Astrocyte of the spinal cord (primary cell): ENCODE measurements around the gene RCSD1.

Experiments
- DNase-seq: peaks from one replicate; pipeline ENCODE4 v3.0.0; 2011; ENCODE audit warnings: low read depth, low spot score
- H3K4me3 ChIP-seq: 2 replicates; pipeline ENCODE4 v1.5.1; 2011; ENCODE audit warnings: low read depth, mild to moderate bottlenecking, low read length, moderate library complexity
- CTCF ChIP-seq: IDR thresholded peaks from 2 replicates; pipeline ENCODE4 v1.5.1; 2012; ENCODE audit warnings: low read depth, mild to moderate bottlenecking, low read length, inconsistent platforms
- in situ Hi-C: cut with HindIII; loops from 2 replicates; pipeline ENCODE4 v1.10.0; 2017; ENCODE audit warnings: low sequenced_read_pairs

RCSD1 gene

DNA sequence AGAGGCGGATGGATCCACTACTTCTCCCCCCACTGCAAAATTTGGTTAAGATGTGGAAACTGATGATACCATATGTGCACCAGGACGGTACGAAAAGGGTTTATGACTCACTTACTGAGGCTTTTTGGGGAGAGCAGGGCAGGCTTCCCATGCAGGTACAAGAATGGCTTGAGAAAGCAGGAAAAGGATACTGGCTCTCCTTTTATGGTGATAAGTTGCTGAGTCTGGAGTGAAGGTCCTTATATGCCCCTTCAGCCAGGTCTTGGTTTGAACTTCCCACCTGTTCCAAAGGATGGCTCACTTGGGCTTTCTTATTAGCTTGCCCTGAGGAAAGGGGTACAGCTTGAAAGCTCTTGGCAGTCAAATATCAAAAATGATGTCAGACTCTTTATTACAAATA, 114.9 kb downstream of the RCSD1 start:
- H3K4me3 ChIP-seq: no peak overlapping the region
- no peak for TF ChIP-seq CTCF
- in situ Hi-C loops: no loop called here
- no peak for DNase-seq

DNA sequence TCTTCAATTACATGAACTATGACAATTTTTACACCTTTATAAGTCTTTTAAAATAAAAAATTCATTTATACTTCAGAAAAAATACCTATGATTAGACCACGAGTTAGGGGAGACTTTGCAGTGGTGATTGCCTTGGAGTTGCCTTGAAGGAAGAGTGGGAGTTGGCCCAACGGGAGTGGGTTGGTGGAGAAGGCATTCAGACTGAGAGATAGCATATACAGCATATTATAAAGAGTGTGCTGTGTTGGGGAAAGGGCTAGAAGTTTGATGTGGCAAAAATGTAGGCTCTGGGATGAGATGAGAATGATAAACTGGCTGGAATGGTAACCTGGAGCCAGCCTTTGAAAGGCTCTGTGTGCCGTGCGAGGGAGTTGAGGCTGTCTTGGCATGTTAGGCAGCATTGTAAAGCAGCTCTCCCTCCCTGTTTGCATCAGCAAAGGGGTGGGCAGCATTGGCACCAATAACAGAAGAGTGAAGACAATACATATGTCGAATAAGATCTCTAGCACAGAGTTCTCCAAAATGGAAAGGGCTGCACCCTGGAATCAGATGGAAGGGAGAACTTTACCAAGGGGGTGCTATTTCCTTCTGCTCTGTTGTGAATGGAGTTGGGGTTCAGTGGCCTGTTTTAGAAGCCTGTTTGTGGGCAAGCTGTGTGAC, 116.1 kb downstream of the RCSD1 start:
- in situ Hi-C loops: no loop called here
- no peak for DNase-seq
- no peak for TF ChIP-seq CTCF
- no peak overlapping the region for H3K4me3 ChIP-seq

DNA sequence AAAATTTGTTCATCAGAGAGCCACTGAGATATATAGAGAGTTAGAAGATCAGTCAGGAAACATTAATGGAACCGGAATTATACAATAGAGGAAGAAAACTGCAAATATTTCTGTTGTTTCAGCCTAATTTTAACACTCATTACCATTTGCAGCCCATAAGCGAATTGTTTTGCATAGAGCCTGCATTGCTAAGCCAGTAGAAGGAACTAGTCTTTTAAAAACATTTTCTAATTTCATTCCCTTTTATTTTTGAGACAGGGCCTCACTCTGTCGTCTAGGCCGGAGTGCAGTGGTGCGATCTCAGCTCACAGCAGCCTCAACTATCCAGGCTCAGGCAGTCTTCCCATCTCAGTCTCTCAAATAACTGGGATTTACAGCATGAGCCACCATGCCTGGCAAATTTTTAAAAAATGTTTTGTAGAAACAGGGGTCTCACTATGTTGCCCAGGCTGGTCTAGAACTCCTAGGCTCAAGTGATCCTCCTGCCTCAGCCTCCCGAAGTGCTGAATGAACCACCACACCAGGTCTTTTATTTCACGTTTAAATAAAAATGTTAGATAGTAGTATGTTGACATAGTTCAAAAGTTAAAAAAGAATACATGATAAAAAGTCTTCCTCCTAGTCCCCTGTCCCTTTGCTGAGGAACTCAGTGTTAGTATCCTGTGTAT, 117.1 kb downstream of the RCSD1 start:
- in situ Hi-C loops: no loop called here
- TF ChIP-seq CTCF: no peak
- DNase-seq: no peak
- H3K4me3 ChIP-seq: no peak overlapping the region

GRCh38 chr1:167747988-167748387, 118.0 kb downstream of the RCSD1 start:
- DNase-seq: peak; percentile 32
- H3K4me3 ChIP-seq: no peak overlapping the region
- in situ Hi-C loops: no loop called here
- TF ChIP-seq CTCF: no peak

DNA sequence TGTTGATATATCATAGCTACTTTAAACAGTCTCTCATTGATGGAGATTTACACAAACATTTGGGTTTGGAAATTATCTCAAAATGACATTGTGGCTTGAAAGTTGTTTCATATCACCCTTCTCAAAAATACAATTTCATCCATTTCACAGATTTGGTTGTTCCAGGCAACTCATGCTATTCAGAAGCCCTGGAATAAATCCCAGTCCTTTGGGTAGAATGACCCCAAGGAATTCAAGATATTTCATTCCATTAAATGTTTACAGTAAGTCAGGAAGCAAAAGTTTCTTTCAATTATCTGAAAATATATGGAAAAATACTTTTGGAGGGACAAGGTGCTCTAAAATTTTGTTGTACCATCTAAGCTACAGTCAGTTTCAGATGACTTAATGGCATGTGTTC, 118.9 kb downstream of the RCSD1 start:
- DNase-seq: peak; percentile 46
- H3K4me3 ChIP-seq: no peak overlapping the region
- no peak for TF ChIP-seq CTCF
- in situ Hi-C loops: no loop called here

- DNase-seq: no peak
- H3K4me3 ChIP-seq: no peak overlapping the region
- in situ Hi-C loops: no loop called here
- no peak for TF ChIP-seq CTCF
Measured at GRCh38 chr1:167749741-167750140, 119.7 kb downstream of the RCSD1 start.
